Retinal pigment epithelial cell (primary cell): Measurements from ENCODE around the gene MINK1.

Source experiments
- DNase-seq: peaks from one replicate; pipeline ENCODE4 v3.0.0-alpha.2; 2010; ENCODE audit warnings: low read depth
- H3K4me3 ChIP-seq: 2 replicates; pipeline ENCODE4 v1.5.1; 2011; ENCODE audit warnings: mild to moderate bottlenecking, low read length, control low read depth, moderate library complexity
- TF ChIP-seq, protein P1 (sequence below): conservative IDR thresholded peaks from 2 replicates; pipeline ENCODE4 v1.5.1; 2011; ENCODE audit warnings: low read depth, low read length, control low read depth, inconsistent platforms

The MINK1 gene

DNA sequence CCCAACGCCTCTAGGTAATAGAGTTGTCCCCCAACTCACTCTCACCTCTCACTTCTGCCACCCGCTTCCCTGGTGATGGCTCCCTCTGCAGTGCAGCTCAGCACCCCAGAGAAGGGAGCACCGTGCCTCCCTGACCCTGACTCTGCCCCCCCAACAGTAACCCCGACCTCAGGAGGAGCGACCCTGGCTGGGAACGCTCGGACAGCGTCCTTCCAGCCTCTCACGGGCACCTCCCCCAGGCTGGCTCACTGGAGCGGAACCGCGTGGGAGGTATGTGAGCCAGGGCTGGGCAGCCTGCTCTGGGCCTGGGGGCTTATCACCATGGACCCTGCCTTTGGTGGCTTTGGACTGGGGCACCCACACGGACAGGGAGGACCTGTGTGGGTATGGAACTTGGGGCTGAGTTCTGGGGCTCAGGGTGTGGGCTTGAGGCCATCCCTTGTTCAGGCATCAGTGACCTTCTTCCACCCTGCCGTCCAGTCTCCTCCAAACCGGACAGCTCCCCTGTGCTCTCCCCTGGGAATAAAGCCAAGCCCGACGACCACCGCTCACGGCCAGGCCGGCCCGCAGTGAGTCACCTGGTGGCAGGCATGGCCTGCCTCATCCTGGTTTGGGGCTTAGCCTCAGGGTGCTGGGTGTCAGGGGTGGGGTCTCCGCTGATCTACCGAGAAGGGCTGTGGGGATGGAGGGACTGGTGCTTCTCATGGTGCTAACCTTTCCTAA lies 59.5 kb downstream of the MINK1 start:
- TF ChIP-seq, protein P1, sequence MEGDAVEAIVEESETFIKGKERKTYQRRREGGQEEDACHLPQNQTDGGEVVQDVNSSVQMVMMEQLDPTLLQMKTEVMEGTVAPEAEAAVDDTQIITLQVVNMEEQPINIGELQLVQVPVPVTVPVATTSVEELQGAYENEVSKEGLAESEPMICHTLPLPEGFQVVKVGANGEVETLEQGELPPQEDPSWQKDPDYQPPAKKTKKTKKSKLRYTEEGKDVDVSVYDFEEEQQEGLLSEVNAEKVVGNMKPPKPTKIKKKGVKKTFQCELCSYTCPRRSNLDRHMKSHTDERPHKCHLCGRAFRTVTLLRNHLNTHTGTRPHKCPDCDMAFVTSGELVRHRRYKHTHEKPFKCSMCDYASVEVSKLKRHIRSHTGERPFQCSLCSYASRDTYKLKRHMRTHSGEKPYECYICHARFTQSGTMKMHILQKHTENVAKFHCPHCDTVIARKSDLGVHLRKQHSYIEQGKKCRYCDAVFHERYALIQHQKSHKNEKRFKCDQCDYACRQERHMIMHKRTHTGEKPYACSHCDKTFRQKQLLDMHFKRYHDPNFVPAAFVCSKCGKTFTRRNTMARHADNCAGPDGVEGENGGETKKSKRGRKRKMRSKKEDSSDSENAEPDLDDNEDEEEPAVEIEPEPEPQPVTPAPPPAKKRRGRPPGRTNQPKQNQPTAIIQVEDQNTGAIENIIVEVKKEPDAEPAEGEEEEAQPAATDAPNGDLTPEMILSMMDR, result no peak
- H3K4me3 ChIP-seq, result no peak overlapping the region
- no peak for DNase-seq

GRCh38 chr17:4893272-4893671 lies 60.1 kb downstream of the MINK1 start:
- TF ChIP-seq, protein P1, result no peak
- DNase-seq, result no peak

GRCh38 chr17:4893721-4894560 lies 60.8 kb downstream of the MINK1 start:
- TF ChIP-seq, protein P1, result no peak
- H3K4me3 ChIP-seq, result no peak overlapping the region
- DNase-seq, result no peak

More at GRCh38 chr17:4893272-4893671, 60.1 kb downstream of the MINK1 start:
- no peak overlapping the region for H3K4me3 ChIP-seq

- TF ChIP-seq, protein P1, result no peak
- no peak for DNase-seq
Observed at GRCh38 chr17:4895121-4895520, 62.0 kb downstream of the MINK1 start.

DNA sequence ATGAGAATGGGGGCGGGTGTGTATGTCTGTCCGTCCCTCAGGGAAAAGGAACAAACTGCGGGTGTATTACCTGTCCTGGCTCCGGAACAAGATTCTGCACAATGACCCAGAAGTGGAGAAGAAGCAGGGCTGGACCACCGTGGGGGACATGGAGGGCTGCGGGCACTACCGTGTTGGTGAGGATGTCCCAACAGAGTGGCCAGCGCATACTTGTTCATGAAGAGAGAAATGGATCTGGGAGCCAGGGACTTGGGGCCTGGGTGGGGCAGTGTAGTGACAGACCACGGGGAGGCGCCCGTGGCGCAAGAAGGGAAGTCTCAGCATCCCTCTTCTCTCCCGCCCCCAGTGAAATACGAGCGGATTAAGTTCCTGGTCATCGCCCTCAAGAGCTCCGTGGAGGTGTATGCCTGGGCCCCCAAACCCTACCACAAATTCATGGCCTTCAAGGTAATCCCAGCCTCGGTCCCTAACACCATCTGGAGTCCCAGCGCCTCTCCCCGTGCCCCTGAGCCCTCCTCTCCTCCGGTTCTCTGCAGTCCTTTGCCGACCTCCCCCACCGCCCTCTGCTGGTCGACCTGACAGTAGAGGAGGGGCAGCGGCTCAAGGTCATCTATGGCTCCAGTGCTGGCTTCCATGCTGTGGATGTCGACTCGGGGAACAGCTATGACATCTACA lies 62.7 kb downstream of the MINK1 start:
- H3K4me3 ChIP-seq, result no peak overlapping the region
- TF ChIP-seq, protein P1, result peak; percentile 9
- no peak for DNase-seq

More at GRCh38 chr17:4895121-4895520, 62.0 kb downstream of the MINK1 start:
- no peak overlapping the region for H3K4me3 ChIP-seq

DNA sequence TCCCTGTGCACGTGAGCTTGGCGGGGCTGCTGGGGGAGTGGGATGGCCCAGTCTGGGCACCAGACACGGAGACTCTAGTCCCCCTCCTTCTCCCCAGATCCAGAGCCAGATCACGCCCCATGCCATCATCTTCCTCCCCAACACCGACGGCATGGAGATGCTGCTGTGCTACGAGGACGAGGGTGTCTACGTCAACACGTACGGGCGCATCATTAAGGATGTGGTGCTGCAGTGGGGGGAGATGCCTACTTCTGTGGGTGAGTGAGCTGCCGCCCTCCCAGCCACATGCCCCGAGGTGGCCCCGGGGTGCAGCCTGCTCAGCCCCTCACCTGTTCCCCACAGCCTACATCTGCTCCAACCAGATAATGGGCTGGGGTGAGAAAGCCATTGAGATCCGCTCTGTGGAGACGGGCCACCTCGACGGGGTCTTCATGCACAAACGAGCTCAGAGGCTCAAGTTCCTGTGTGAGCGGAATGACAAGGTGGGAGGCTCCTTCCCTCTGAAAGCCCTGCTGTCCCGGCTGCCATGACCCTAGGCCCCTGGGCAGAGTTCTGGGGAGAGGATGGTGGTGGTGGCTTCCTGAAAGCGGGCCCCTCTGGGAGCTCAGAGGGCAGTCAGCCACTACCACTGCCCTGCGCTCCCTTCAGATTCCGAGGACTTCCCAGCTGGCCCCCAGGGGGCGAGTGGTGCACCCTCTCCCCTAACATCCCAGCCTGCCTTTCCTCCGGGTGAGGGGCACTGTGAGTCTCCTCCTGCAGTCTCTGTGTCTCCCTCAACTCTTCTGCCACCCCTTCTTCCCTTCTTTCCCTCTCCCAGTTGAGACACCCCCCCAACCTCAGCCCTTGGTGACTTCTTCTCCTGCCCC lies 63.4 kb downstream of the MINK1 start:
- no peak for DNase-seq
- TF ChIP-seq, protein P1, result no peak
- no peak overlapping the region for H3K4me3 ChIP-seq
